Mesodermal cell (in vitro differentiated cells): Measurements from ENCODE around the gene APPBP2.
A peak's percentile ranks its signal among the peaks of the same experiment; 100 is the strongest.
"Not testable (repeated sequence)": the region's sequence is repeated elsewhere in the genome, so short reads cannot be mapped to it uniquely, and the experiment has no call there.

Experiments
- H3K27ac ChIP-seq: 2 replicates; pipeline ENCODE4 v1.7.0; 2013; ENCODE audit warnings: mild to moderate bottlenecking, low read depth, low read length, moderate library complexity; ENCODE audit not compliant: severe bottlenecking
- H3K36me3 ChIP-seq: 2 replicates; pipeline ENCODE4 v1.7.1; 2013; ENCODE audit warnings: mild to moderate bottlenecking, low read length, moderate library complexity; ENCODE audit not compliant: control insufficient read depth, insufficient read depth
- H3K4me1 ChIP-seq: one replicate; pipeline ENCODE4 v1.7.1; 2013; ENCODE audit warnings: mild to moderate bottlenecking, low read length; ENCODE audit not compliant: insufficient read depth, control insufficient read depth, poor library complexity, severe bottlenecking
- H3K4me3 ChIP-seq: 2 replicates; pipeline ENCODE4 v1.7.0; 2013; ENCODE audit warnings: low read length, control low read depth, mild to moderate bottlenecking; ENCODE audit not compliant: insufficient read depth, poor library complexity, severe bottlenecking; ENCODE audit errors: extremely low read depth
- H3K9me3 ChIP-seq: 2 replicates; pipeline ENCODE4 v1.7.1; 2013; ENCODE audit warnings: mild to moderate bottlenecking, low read length, moderate library complexity; ENCODE audit not compliant: control insufficient read depth
- WGBS, 2 experiments: methylation state at CpG; one replicate each; pipeline ENCODE4 v1.1.5; 2013; ENCODE audit warnings: missing lambda C conversion rate in 2 of 2; ENCODE audit not compliant: insufficient coverage in 2 of 2; 5-methylcytosine and 5-hydroxymethylcytosine counted together

The APPBP2 gene

GRCh38 chr17:60436676-60437075 is 89.4 kb downstream of the APPBP2 start:
- Histone ChIP-seq H3K4me3 (no peak overlapping the region), H3K36me3 (no peaks in the 10 kb centered on the region), H3K27ac (no peak overlapping the region), H3K9me3 (no peaks in the 10 kb centered on the region), H3K4me1 (no peaks in the 10 kb centered on the region)
- 76 to 86% methylated on average over 4 of the region's 5 CpGs for WGBS, 2 experiments

- Histone ChIP-seq H3K9me3 (no peaks in the 10 kb centered on the region), H3K4me3 (no peak overlapping the region), H3K36me3 (no peaks in the 10 kb centered on the region), H3K4me1 (no peaks in the 10 kb centered on the region), H3K27ac (no peak overlapping the region)
- WGBS, 2 experiments, result 79 to 80% methylated on average over 14 to 28 of the region's 28 CpGs
Observed at GRCh38 chr17:60435244-60436167, 90.5 kb downstream of the APPBP2 start.

- 95 to 100% methylated on average over 3 of the region's 4 CpGs for WGBS, 2 experiments
- H3K4me1 ChIP-seq, H3K9me3 ChIP-seq, H3K36me3 ChIP-seq, H3K4me3 ChIP-seq, H3K27ac ChIP-seq: not testable (repeated sequence)
Observed at GRCh38 chr17:60433021-60433997, 92.7 kb downstream of the APPBP2 start.

GRCh38 chr17:60430561-60430960 is 95.5 kb downstream of the APPBP2 start:
- not testable (repeated sequence) for H3K9me3 ChIP-seq, H3K36me3 ChIP-seq, H3K27ac ChIP-seq, H3K4me1 ChIP-seq, H3K4me3 ChIP-seq
- WGBS, 2 experiments, result 92 to 100% methylated on average over 7 of the region's 7 CpGs

- WGBS, 2 experiments, result 95% methylated on average over 2 of the region's 6 CpGs; no CpG with 5 or more reads in 1 of the 2 experiments
- not testable (repeated sequence) for H3K4me3 ChIP-seq, H3K27ac ChIP-seq, H3K4me1 ChIP-seq, H3K9me3 ChIP-seq, H3K36me3 ChIP-seq
Observed at GRCh38 chr17:60428491-60428890, 97.6 kb downstream of the APPBP2 start.

- H3K36me3 ChIP-seq, result no peaks in the 10 kb centered on the region
- 92 to 94% methylated on average over 7 to 10 of the region's 10 CpGs for WGBS, 2 experiments
- no peak overlapping the region for H3K27ac ChIP-seq
- H3K9me3 ChIP-seq, result no peaks in the 10 kb centered on the region
- no peak overlapping the region for H3K4me3 ChIP-seq
- no peaks in the 10 kb centered on the region for H3K4me1 ChIP-seq
Observed at GRCh38 chr17:60426596-60426995, 99.4 kb downstream of the APPBP2 start.

- H3K36me3 ChIP-seq, result no peaks in the 10 kb centered on the region
- H3K4me1 ChIP-seq, result no peaks in the 10 kb centered on the region
- 91 to 97% methylated on average over 5 to 6 of the region's 6 CpGs for WGBS, 2 experiments
- H3K27ac ChIP-seq, result no peak overlapping the region
- H3K4me3 ChIP-seq, result no peak overlapping the region
- no peaks in the 10 kb centered on the region for H3K9me3 ChIP-seq
Observed at GRCh38 chr17:60425626-60426025, 100.4 kb downstream of the APPBP2 start.

GRCh38 chr17:60423865-60424264 is 102.2 kb downstream of the APPBP2 start:
- Histone ChIP-seq H3K4me1 (no peaks in the 10 kb centered on the region), H3K9me3 (no peaks in the 10 kb centered on the region), H3K36me3 (no peaks in the 10 kb centered on the region), H3K4me3 (no peak overlapping the region), H3K27ac (no peak overlapping the region)
- WGBS, 2 experiments, result 92 to 96% methylated on average over 2 of the region's 3 CpGs

GRCh38 chr17:60422162-60422665 is 103.8 kb downstream of the APPBP2 start, which contains the start of gene CHCT1:
CHCT1 (plus strand) TSS chr17:60422489; CDS start chr17:60422593, 104 bp downstream.
- no peaks in the 10 kb centered on the region for H3K9me3 ChIP-seq
- no peaks in the 10 kb centered on the region for H3K4me1 ChIP-seq
- H3K36me3 ChIP-seq, result no peaks in the 10 kb centered on the region
- WGBS, 2 experiments, result 81% methylated on average over 17 to 18 of the region's 18 CpGs
- H3K27ac ChIP-seq, result peak within 1 kb of the TSS; percentile 72
- H3K4me3 ChIP-seq, result peak within 1 kb of the TSS; percentile 42

- peak overlapping the region; percentile 42 for H3K4me3 ChIP-seq
- peak overlapping the region; percentile 72 for H3K27ac ChIP-seq
- H3K9me3 ChIP-seq, result no peaks in the 10 kb centered on the region
- WGBS, 2 experiments, result 6 to 12% methylated on average over 59 to 61 of the region's 66 CpGs
- no peaks in the 10 kb centered on the region for H3K4me1 ChIP-seq
- no peaks in the 10 kb centered on the region for H3K36me3 ChIP-seq
Observed at GRCh38 chr17:60421273-60422161, 104.5 kb downstream of the APPBP2 start.
